MCF 10A (cell line): ENCODE results near the gene LUZP2. TPM values are rescaled to one million over a fixed set of nuclear protein-coding genes. Genes with fewer than 3 reads are reported as not detected.

ENCODE experiments used
- BruUV-seq: library from RNA; stranded (reverse); fragments of 400-500 nt; replicated peaks from 2 replicates; lab custom pipeline; 2021; lab: Mats Ljungman, UMichigan
- CTCF ChIA-PET: fragments of 300-600 bp; sonication (Branson Sonifier 250); formaldehyde crosslinking; extraction: SDS; loops from one replicate; lab custom pipeline; 2021; ENCODE audit warnings: antibody characterized with exemption, inconsistent platforms; lab: Yijun Ruan, JAX
- POLR2A ChIA-PET: fragments of 300-600, 350-650 bp; sonication (Branson Sonifier 250); formaldehyde crosslinking; extraction: SDS; loops from one replicate; lab custom pipeline; 2020; ENCODE audit warnings: antibody characterized with exemption, inconsistent platforms; lab: Yijun Ruan, JAX
- DNase-seq: peaks from one replicate; pipeline ENCODE4 v3.0.0-alpha.2; 2018; ENCODE audit not compliant: unreplicated experiment
- H3K27ac Mint-ChIP-seq: one replicate; pipeline ENCODE4 v1.8.0; 2022; ENCODE audit warnings: mild to moderate bottlenecking, low read depth, mixed read lengths; ENCODE audit not compliant: unreplicated experiment
- H3K27me3 Mint-ChIP-seq: one replicate; pipeline ENCODE4 v1.8.0; 2022; ENCODE audit warnings: mixed read lengths; ENCODE audit not compliant: insufficient read depth, unreplicated experiment
- H3K36me3 Mint-ChIP-seq: one replicate; pipeline ENCODE4 v1.8.0; 2022; ENCODE audit warnings: mild to moderate bottlenecking, moderate library complexity, mixed read lengths; ENCODE audit not compliant: insufficient read depth, unreplicated experiment
- H3K4me1 Mint-ChIP-seq: one replicate; pipeline ENCODE4 v1.8.0; 2022; ENCODE audit warnings: mixed read lengths; ENCODE audit not compliant: insufficient read depth, unreplicated experiment
- H3K4me3 Mint-ChIP-seq: one replicate; pipeline ENCODE4 v1.8.0; 2022; ENCODE audit warnings: mild to moderate bottlenecking, moderate library complexity, mixed read lengths; ENCODE audit not compliant: unreplicated experiment
- H3K9me3 Mint-ChIP-seq: one replicate; pipeline ENCODE4 v1.8.0; 2022; ENCODE audit warnings: mixed read lengths; ENCODE audit not compliant: unreplicated experiment
- intact Hi-C: fragments of 100-400 bp; cut with micrococcal nuclease; formaldehyde crosslinking; loops from 2 replicates; pipeline ENCODE4 v1.14.1; 2022
- total RNA-seq: library from RNA; stranded (reverse); gene quantifications from 2 replicates; pipeline ENCODE4 v1.2.3, GENCODE V29; 2022
- TF ChIP-seq, protein P1 (sequence below): fragments of 200-600 bp; IDR thresholded peaks from one replicate; pipeline ENCODE4 v1.8.0; 2022; ENCODE audit warnings: antibody characterized with exemption, mild to moderate bottlenecking; ENCODE audit not compliant: unreplicated experiment

Gene LUZP2
- total RNA-seq, 1 experiment from 2014 or later = not detected

DNA sequence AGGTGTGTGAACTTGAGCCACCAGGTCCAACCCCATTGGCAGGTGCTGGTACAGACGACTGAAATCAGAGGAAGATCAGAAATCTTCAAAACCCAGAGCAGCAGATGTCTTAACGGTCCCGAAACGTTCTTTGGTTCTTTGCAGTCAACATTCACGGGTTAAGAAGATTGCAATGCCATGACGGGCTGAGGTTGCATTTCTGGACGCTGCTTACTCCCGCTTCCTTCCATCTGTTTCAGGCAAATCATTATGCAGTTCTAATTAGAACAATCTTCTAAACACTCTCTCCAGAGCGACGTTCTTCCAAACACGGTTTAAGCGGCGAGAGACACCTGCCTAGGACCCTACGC lies 492 bp upstream of the LUZP2 start:
- POLR2A ChIA-PET = no interaction called here
- Mint-ChIP-seq H3K4me3 (peak overlapping the region; percentile 48), H3K9me3 (no peaks in the 10 kb centered on the region), H3K27me3 (peaks cover 100% of the 10 kb centered on the region), H3K4me1 (peaks cover 7% of the 10 kb centered on the region), H3K27ac (no peak overlapping the region), H3K36me3 (no peaks in the 10 kb centered on the region)
- CTCF ChIA-PET = no interaction called here
- TF ChIP-seq, protein P1, sequence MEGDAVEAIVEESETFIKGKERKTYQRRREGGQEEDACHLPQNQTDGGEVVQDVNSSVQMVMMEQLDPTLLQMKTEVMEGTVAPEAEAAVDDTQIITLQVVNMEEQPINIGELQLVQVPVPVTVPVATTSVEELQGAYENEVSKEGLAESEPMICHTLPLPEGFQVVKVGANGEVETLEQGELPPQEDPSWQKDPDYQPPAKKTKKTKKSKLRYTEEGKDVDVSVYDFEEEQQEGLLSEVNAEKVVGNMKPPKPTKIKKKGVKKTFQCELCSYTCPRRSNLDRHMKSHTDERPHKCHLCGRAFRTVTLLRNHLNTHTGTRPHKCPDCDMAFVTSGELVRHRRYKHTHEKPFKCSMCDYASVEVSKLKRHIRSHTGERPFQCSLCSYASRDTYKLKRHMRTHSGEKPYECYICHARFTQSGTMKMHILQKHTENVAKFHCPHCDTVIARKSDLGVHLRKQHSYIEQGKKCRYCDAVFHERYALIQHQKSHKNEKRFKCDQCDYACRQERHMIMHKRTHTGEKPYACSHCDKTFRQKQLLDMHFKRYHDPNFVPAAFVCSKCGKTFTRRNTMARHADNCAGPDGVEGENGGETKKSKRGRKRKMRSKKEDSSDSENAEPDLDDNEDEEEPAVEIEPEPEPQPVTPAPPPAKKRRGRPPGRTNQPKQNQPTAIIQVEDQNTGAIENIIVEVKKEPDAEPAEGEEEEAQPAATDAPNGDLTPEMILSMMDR = no peak
- intact Hi-C loops = no loop called here
- DNase-seq = no peak
- BruUV-seq = no TSS peak

GRCh38 chr11:24497831-24498230 lies 978 bp downstream of the LUZP2 start:
- H3K4me3 Mint-ChIP-seq = no peak overlapping the region
- peaks cover 7% of the 10 kb centered on the region for H3K4me1 Mint-ChIP-seq
- H3K9me3 Mint-ChIP-seq = no peaks in the 10 kb centered on the region
- no peaks in the 10 kb centered on the region for H3K36me3 Mint-ChIP-seq
- DNase-seq = no peak
- no peak overlapping the region for H3K27ac Mint-ChIP-seq
- peaks cover 100% of the 10 kb centered on the region for H3K27me3 Mint-ChIP-seq
- POLR2A ChIA-PET = no interaction called here
- intact Hi-C loops = no loop called here
- CTCF ChIA-PET = interaction anchor here (1.1 kb wide), 1 partner anchor 10 kb away, joined by 3 read pairs; no protein-coding TSS in a partner anchor
- TF ChIP-seq, protein P1 = no peak
- BruUV-seq = no TSS peak

GRCh38 chr11:24502425-24502824 lies 5.6 kb downstream of the LUZP2 start:
- ChIA-PET POLR2A (no interaction called here), CTCF (no interaction called here)
- intact Hi-C loops = no loop called here
- Mint-ChIP-seq H3K9me3 (no peaks in the 10 kb centered on the region), H3K36me3 (no peaks in the 10 kb centered on the region), H3K27me3 (peaks cover 77% of the 10 kb centered on the region), H3K4me3 (no peak overlapping the region), H3K27ac (no peak overlapping the region), H3K4me1 (no peaks in the 10 kb centered on the region)
- no TSS peak for BruUV-seq
- TF ChIP-seq, protein P1 = no peak
- no peak for DNase-seq

DNA sequence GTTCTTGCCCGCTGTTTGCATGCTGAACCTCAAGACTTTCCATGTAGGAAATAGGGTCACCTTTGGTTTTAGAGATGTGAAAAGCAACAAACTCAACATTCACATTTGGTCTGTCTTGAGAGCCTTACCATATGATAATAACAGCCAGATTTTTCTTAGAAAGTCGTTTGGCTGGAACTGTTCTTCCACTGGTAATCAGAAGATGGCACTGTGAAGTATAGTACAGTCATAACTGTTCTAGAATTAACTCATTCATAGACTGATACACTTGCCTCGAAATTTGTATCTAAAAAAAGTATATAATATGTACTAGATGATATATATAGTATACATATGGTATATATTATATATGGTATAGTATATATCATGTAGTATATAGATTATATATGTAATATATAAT lies 12.3 kb downstream of the LUZP2 start:
- no peaks in the 10 kb centered on the region for H3K4me1 Mint-ChIP-seq
- no peaks in the 10 kb centered on the region for H3K9me3 Mint-ChIP-seq
- no peak overlapping the region for H3K4me3 Mint-ChIP-seq
- no TSS peak for BruUV-seq
- no peak overlapping the region for H3K27ac Mint-ChIP-seq
- POLR2A ChIA-PET = no interaction called here
- no peak for DNase-seq
- H3K27me3 Mint-ChIP-seq = peaks cover 45% of the 10 kb centered on the region
- no peaks in the 10 kb centered on the region for H3K36me3 Mint-ChIP-seq
- intact Hi-C loops = no loop called here
- CTCF ChIA-PET = interaction anchor here (0.6 to 0.9 kb wide), 3 partner anchors 12 to 336 kb away, joined by 3 read pairs; no protein-coding TSS in a partner anchor
- TF ChIP-seq, protein P1 = peak; percentile 8
